Calu3 (cell line): ENCODE results near the gene SCG2. TPM values are rescaled to one million over a fixed set of nuclear protein-coding genes. Genes with fewer than 3 reads are reported as not detected.

Experiments
- Bru-seq: library from RNA; stranded (reverse); fragments of 400-500 nt; gene quantifications from one replicate; lab custom pipeline; 2021; lab: Mats Ljungman, UMichigan
- BruChase-seq, 2 experiments: library from RNA; stranded (reverse); fragments of 400-500 nt; gene quantifications; one replicate each; lab custom pipeline; 2021; lab: Mats Ljungman, UMichigan
- BruUV-seq: library from RNA; stranded (reverse); fragments of 400-500 nt; replicated peaks from 2 replicates; lab custom pipeline; 2021; lab: Mats Ljungman, UMichigan
- CTCF ChIA-PET: fragments of 300-600 bp; sonication (Branson Sonifier 250); formaldehyde crosslinking; loops from one replicate; lab custom pipeline; 2022; ENCODE audit warnings: antibody characterized with exemption; lab: Charles Lee
- DNase-seq: peaks from one replicate; pipeline ENCODE4 v3.0.0; 2022
- H3K27ac Mint-ChIP-seq: one replicate; pipeline ENCODE4 v1.8.0; 2022; ENCODE audit warnings: mixed read lengths; ENCODE audit not compliant: unreplicated experiment
- H3K27me3 Mint-ChIP-seq: one replicate; pipeline ENCODE4 v1.8.0; 2022; ENCODE audit warnings: mixed read lengths; ENCODE audit not compliant: unreplicated experiment
- H3K36me3 Mint-ChIP-seq: one replicate; pipeline ENCODE4 v1.8.0; 2022; ENCODE audit warnings: mild to moderate bottlenecking, moderate library complexity, mixed read lengths; ENCODE audit not compliant: insufficient read depth, unreplicated experiment
- H3K4me1 Mint-ChIP-seq: one replicate; pipeline ENCODE4 v1.8.0; 2022; ENCODE audit warnings: mild to moderate bottlenecking, low read depth, mixed read lengths; ENCODE audit not compliant: unreplicated experiment
- H3K4me3 Mint-ChIP-seq: one replicate; pipeline ENCODE4 v1.8.0; 2022; ENCODE audit warnings: mild to moderate bottlenecking, low read depth, moderate library complexity, mixed read lengths; ENCODE audit not compliant: unreplicated experiment
- H3K9me3 Mint-ChIP-seq: one replicate; pipeline ENCODE4 v1.8.0; 2022; ENCODE audit warnings: low read depth, mixed read lengths; ENCODE audit not compliant: unreplicated experiment
- intact Hi-C: fragments of 100-400 bp; cut with micrococcal nuclease; formaldehyde crosslinking; loops from one replicate; pipeline ENCODE4 v1.10.0; 2022; ENCODE audit not compliant: unreplicated experiment
- long read RNA-seq: library from polyadenylated mRNA; stranded (forward); transcript quantifications from one replicate; pipeline ENCODE4 v2.0.0, GENCODE V29; 2022
- total RNA-seq: library from RNA; stranded (reverse); gene quantifications from 2 replicates; pipeline ENCODE4 v1.2.3, GENCODE V29; 2022
- TF ChIP-seq, protein P1 (sequence below): fragments of 200-600 bp; IDR thresholded peaks from one replicate; pipeline ENCODE4 v1.8.0; 2022; ENCODE audit warnings: antibody characterized with exemption; ENCODE audit not compliant: unreplicated experiment

SCG2 gene, protein sequence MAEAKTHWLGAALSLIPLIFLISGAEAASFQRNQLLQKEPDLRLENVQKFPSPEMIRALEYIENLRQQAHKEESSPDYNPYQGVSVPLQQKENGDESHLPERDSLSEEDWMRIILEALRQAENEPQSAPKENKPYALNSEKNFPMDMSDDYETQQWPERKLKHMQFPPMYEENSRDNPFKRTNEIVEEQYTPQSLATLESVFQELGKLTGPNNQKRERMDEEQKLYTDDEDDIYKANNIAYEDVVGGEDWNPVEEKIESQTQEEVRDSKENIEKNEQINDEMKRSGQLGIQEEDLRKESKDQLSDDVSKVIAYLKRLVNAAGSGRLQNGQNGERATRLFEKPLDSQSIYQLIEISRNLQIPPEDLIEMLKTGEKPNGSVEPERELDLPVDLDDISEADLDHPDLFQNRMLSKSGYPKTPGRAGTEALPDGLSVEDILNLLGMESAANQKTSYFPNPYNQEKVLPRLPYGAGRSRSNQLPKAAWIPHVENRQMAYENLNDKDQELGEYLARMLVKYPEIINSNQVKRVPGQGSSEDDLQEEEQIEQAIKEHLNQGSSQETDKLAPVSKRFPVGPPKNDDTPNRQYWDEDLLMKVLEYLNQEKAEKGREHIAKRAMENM
- total RNA-seq (0.52 and 0.56 TPM in 2 replicates), Bru-seq, nascent RNA (percentile 20 among the genes with signal in this experiment), BruChase-seq, experiment 1, labeled RNA remaining after a 6-hour chase (percentile 54 among the genes with signal in this experiment), BruChase-seq, experiment 2, labeled RNA remaining after a 2-hour chase (percentile 45 among the genes with signal in this experiment)
- long read RNA-seq = 0 reads

DNA sequence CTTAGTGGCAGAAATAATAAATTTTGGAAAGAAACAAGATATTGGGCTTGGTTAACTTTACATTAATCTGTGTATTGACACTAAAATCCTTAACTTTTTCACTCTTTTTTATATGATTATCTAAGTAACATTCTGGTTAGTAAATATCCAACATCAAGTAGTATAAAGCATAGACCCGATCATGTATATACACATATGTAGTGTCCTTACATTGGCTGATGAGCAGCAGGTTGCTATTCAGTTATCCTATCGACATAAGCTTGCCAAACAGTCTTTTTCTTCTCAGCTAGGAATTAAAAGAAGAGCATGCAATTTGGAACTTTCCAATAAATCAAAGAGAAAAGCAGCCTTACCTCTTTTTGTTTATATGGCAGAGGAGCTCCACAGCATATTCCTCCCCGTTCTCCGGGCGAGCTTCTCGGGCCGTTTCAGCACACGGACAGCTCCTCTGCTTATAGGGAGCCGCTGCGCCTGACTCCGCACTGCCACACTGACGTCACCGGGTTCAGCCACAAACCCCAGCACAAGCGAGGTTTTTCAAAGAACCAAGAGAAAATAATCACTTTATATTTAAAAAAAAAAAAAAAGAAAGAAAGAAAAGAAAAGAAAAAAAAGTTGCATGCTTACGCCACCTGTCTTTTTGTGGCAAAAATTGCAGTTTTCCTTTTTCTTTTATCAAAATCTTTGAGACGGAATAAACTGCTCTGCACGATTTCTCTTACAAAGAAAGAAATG is at the start of gene SCG2:
TSS of gene SCG2 (minus strand) at position 430 of the 735 bp plus-strand sequence. CDS start 3,079 bp downstream, outside the sequence.
- Mint-ChIP-seq H3K27ac (no peak within 1 kb of the TSS), H3K9me3 (no peaks in the 10 kb centered on the region), H3K4me3 (peak within 1 kb of the TSS; percentile 8), H3K36me3 (no peaks in the 10 kb centered on the region), H3K27me3 (no peaks in the 10 kb centered on the region), H3K4me1 (no peaks in the 10 kb centered on the region)
- CTCF ChIA-PET = interaction anchor here (0.6 to 1.3 kb wide), 10 partner anchors 13 to 1779 kb away, joined by 3 to 7 read pairs (median 4); no protein-coding TSS in a partner anchor
- intact Hi-C loops = loop anchor here (1.0 kb wide), 1 partner anchor 143 kb away; no protein-coding TSS in a partner anchor
- no TSS peak for BruUV-seq
- TF ChIP-seq, protein P1, sequence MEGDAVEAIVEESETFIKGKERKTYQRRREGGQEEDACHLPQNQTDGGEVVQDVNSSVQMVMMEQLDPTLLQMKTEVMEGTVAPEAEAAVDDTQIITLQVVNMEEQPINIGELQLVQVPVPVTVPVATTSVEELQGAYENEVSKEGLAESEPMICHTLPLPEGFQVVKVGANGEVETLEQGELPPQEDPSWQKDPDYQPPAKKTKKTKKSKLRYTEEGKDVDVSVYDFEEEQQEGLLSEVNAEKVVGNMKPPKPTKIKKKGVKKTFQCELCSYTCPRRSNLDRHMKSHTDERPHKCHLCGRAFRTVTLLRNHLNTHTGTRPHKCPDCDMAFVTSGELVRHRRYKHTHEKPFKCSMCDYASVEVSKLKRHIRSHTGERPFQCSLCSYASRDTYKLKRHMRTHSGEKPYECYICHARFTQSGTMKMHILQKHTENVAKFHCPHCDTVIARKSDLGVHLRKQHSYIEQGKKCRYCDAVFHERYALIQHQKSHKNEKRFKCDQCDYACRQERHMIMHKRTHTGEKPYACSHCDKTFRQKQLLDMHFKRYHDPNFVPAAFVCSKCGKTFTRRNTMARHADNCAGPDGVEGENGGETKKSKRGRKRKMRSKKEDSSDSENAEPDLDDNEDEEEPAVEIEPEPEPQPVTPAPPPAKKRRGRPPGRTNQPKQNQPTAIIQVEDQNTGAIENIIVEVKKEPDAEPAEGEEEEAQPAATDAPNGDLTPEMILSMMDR = no peak
- DNase-seq = peak; percentile 75

DNA sequence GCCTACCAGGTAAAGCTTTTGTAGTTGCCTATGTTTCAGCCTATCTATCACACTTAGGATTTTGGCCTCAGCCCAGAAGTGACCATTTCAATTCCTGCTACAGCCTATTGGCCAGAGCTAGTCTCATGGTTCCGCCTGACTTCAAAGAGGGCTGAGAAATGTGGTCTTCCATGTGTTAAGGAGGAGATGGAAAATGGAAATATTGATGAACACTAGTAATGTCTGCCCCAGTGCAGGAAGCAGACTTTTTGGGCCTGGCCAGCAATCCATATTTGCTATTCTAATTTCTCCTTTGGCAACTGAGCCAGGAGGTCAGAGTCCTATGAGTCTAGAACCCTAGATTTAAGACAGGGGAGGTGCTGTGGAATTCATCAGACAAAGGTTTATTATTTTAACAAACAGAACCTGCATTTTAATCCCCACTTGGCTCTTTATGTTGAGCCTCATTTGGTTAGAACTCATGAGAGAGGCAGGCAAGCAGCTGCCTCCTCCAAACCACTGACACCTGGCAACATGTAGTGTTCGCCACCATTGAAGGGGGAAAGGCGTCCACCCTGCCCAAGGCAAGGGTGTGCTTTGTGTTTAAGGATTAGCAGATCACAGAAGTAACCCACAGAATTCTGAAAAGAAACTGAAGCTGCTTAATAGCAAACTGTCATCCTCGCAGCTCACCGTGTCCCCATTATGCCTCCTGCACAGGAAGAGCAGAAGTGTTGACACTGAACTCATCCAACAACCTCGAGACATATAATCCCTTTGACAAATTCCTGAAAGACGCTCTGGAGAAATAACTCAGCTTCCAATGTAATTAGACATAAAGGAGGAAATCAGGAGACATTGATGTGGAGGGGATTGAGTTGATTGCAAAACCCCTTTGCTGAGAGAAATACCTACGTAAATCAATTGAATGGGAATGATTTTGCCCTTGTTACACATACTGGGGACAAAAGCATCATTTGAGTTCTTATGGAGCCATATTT is 47.7 kb upstream of the SCG2 start:
- CTCF ChIA-PET = no interaction called here
- intact Hi-C loops = no loop called here
- Mint-ChIP-seq H3K4me1 (no peaks in the 10 kb centered on the region), H3K27ac (no peak overlapping the region), H3K9me3 (no peaks in the 10 kb centered on the region), H3K4me3 (no peak overlapping the region), H3K27me3 (no peaks in the 10 kb centered on the region), H3K36me3 (no peaks in the 10 kb centered on the region)
- TF ChIP-seq, protein P1 = no peak
- no peak for DNase-seq
- no TSS peak for BruUV-seq

DNA sequence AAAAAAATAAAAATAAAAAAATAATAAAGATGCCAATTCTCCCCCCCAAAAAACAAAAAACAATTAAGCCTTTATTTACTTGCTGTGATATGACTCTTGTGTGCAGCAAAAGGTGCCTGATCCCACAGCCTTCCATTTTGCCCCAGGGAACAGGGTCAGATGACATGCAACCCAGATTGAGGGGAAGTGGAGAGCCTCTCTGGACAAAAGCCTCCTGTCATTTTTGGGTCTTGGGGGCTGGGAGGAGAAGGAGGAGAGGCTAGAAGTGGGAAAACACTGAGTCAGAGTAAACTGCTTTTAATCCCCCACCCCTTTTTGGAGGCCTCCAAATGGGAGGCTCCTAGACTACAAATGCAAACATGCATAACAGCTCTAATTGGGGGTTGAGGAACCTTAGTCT is 46.6 kb upstream of the SCG2 start:
- no peaks in the 10 kb centered on the region for H3K4me1 Mint-ChIP-seq
- no peaks in the 10 kb centered on the region for H3K9me3 Mint-ChIP-seq
- H3K4me3 Mint-ChIP-seq = no peak overlapping the region
- no peak for DNase-seq
- intact Hi-C loops = no loop called here
- H3K27ac Mint-ChIP-seq = no peak overlapping the region
- no peaks in the 10 kb centered on the region for H3K27me3 Mint-ChIP-seq
- BruUV-seq = no TSS peak
- CTCF ChIA-PET = interaction anchor here (0.6 kb wide), 1 partner anchor 184 kb away, joined by 5 read pairs; no protein-coding TSS in a partner anchor
- H3K36me3 Mint-ChIP-seq = no peaks in the 10 kb centered on the region
- TF ChIP-seq, protein P1 = no peak
